RWPE1 (cell line): ENCODE results near the gene BCL2L14.

Experiments
- CTCF ChIA-PET: fragments of 350-600 bp; sonication (Branson Sonifier 250); formaldehyde crosslinking; extraction: SDS; loops from one replicate; lab custom pipeline; 2021; lab: Yijun Ruan, JAX
- POLR2A ChIA-PET: fragments of 400-600 bp; formaldehyde crosslinking; extraction: SDS; loops from one replicate; lab custom pipeline; 2020; ENCODE audit warnings: antibody characterized with exemption; ENCODE audit not compliant: low non-redundant PET; lab: Yijun Ruan, JAX
- DNase-seq: peaks from one replicate; pipeline ENCODE4 v3.0.0; 2012; ENCODE audit warnings: low spot score
- H3K27ac ChIP-seq: fragments of 450-650 bp; 2 replicates; pipeline ENCODE4 v1.5.1; 2017
- TF ChIP-seq, protein P1 (sequence below): fragments of 450-650 bp; conservative IDR thresholded peaks from 2 replicates; pipeline ENCODE4 v1.5.1; 2017; ENCODE audit warnings: low read depth, mild to moderate bottlenecking

BCL2L14 gene

DNA sequence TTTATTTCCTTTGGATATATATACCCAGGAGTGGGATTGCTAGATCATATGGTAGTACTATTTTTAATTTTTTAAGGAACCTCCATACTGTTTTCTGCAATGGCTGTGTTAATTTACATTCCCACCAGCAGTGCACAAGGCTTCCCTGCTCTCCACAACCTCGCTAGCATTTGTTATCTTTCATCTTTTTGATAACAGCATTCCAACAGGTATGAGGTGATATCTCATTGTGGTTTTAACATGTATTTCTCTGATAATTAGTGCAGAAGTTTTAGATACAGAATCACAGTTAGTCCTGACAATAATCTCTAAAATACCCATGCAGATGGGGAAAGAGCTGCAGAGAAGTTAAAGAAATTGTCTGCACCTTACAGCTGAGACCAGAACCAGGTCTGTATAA, 35.5 kb upstream of the BCL2L14 start:
- POLR2A ChIA-PET = no interaction called here
- TF ChIP-seq, protein P1, sequence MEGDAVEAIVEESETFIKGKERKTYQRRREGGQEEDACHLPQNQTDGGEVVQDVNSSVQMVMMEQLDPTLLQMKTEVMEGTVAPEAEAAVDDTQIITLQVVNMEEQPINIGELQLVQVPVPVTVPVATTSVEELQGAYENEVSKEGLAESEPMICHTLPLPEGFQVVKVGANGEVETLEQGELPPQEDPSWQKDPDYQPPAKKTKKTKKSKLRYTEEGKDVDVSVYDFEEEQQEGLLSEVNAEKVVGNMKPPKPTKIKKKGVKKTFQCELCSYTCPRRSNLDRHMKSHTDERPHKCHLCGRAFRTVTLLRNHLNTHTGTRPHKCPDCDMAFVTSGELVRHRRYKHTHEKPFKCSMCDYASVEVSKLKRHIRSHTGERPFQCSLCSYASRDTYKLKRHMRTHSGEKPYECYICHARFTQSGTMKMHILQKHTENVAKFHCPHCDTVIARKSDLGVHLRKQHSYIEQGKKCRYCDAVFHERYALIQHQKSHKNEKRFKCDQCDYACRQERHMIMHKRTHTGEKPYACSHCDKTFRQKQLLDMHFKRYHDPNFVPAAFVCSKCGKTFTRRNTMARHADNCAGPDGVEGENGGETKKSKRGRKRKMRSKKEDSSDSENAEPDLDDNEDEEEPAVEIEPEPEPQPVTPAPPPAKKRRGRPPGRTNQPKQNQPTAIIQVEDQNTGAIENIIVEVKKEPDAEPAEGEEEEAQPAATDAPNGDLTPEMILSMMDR = no peak
- DNase-seq = no peak
- CTCF ChIA-PET = interaction anchor here (0.7 kb wide), 1 partner anchor 9 kb away, joined by 4 read pairs; no protein-coding TSS in a partner anchor
- no peak overlapping the region for H3K27ac ChIP-seq

DNA sequence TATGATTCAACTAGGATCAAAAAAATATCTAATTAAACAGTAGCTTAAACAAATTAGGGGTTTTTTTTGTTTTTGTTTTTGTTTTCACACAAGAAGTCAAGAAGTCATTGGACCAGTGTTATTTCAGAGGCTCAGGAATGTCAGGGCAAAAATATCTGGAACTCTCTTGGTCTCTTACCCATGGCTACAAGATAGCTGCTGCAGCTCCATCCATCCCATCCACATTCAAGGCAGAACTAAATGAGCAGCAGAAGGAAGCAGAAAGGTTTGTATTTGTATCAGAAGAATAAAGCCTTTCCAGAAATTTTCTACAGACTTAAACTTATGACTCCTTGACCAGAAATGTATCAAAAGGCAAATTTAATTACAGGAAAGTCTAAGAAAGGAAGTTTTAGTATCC, 33.8 kb upstream of the BCL2L14 start:
- ChIA-PET CTCF (no interaction called here), POLR2A (no interaction called here)
- no peak overlapping the region for H3K27ac ChIP-seq
- TF ChIP-seq, protein P1 = no peak
- no peak for DNase-seq

DNA sequence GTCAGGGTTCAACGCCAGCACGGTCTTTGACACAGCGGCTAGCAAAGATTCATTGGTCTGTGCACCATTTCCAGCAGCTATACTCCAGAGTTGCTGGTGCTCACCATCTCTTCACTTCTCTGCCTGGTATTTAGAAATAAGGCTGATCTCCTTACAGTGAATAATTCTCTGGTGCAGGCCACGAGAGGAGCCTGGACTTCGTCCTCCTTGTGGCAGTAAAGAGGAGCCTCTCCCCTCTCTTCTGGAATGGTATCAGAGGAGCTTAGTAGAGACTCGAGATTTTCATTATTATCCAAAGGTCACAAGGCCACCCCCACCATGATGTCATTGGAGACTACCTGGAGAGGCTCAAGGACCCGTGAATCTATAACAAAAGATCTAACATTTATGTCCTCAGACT, 30.8 kb upstream of the BCL2L14 start:
- ChIA-PET POLR2A (no interaction called here), CTCF (interaction anchor here (0.7 kb wide), 1 partner anchor 52 kb away, joined by 3 read pairs; no protein-coding TSS in a partner anchor)
- TF ChIP-seq, protein P1 = no peak
- no peak for DNase-seq
- H3K27ac ChIP-seq = no peak overlapping the region

DNA sequence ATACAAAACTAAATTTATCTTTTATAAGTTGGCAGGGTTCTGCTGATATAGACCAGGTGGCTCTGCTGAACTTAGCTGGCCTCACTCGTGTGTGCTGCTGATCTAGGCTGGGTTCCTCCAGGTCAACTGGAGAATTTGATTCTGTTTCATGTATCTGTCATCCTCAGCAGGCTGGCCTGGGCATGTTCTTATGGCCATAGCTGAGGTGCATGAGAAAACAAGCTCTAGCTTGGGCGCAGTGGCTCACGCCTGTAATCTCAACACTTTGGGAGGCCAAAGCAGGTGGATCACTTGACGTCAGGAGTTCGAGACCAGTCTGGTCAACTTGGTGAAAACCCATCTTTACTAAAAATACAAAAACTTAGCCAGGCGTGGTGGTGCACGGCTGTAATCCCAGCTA, 24.3 kb upstream of the BCL2L14 start:
- TF ChIP-seq, protein P1 = no peak
- CTCF ChIA-PET = no interaction called here
- no peak overlapping the region for H3K27ac ChIP-seq
- DNase-seq = no peak
- POLR2A ChIA-PET = no interaction called here

DNA sequence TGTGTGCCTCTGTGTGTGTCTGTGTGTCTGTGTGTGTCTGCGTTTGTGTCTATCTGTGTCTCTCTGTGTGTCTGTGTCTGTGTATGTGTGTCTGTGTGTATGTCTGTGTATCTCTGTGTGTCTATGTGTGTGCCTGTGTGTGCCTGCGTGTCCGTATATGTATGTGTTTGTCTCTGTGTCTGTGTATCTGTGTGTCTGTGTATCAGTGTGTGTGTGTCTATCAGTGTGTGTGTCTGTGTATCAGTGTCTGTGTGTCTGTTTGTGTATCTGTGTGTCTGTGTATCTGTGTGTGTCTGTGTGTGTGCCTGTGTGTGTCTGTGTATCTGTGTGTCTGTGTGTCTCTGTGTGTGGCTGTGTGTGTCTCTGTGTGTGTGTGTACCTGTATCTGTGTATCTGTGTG, 23.1 kb upstream of the BCL2L14 start:
- H3K27ac ChIP-seq = no peak overlapping the region
- TF ChIP-seq, protein P1 = no peak
- ChIA-PET POLR2A (no interaction called here), CTCF (no interaction called here)
- no peak for DNase-seq

DNA sequence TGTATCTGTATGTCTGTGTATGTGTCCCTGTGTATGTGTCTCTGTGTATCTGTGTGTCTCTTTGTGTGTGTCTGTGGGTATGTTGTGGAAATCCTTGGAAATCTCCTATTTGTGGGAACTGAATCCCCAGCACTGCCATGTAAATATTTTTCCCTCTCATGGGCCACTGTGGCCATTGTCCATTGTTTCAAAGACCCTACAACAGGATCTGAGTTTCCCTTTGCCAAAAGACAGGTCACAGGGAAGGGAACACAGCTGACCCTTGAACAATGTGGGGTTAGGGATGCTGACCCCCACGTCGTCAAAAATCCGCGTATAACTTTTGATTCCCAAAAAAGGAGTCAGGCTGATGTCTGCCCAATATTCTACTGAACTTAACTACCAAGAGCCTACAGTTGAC, 22.5 kb upstream of the BCL2L14 start:
- ChIA-PET CTCF (no interaction called here), POLR2A (no interaction called here)
- H3K27ac ChIP-seq = no peak overlapping the region
- TF ChIP-seq, protein P1 = no peak
- no peak for DNase-seq

DNA sequence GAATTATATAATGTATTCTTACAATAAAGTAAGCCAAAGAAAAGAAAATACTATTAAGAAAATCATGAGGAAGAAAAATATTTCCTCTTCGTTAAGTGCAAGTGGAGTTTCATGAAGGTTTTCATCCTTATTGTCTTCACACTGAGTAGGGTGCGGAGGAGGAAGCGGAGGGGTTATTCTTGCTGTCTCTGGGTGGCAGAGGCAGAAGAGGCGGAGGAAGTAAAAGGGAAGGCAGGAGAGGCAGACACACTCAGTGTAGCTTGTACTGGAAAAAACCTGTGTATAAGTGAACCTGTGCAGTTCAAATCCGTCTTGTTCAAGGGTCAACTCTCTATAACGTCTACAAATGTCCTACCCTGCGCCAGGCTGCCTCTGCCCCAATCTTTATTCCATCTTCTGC, 22.0 kb upstream of the BCL2L14 start:
- ChIA-PET POLR2A (no interaction called here), CTCF (no interaction called here)
- TF ChIP-seq, protein P1 = no peak
- no peak overlapping the region for H3K27ac ChIP-seq
- DNase-seq = no peak
